ENCODE data around the gene LRRC1.

LRRC1 gene

DNA sequence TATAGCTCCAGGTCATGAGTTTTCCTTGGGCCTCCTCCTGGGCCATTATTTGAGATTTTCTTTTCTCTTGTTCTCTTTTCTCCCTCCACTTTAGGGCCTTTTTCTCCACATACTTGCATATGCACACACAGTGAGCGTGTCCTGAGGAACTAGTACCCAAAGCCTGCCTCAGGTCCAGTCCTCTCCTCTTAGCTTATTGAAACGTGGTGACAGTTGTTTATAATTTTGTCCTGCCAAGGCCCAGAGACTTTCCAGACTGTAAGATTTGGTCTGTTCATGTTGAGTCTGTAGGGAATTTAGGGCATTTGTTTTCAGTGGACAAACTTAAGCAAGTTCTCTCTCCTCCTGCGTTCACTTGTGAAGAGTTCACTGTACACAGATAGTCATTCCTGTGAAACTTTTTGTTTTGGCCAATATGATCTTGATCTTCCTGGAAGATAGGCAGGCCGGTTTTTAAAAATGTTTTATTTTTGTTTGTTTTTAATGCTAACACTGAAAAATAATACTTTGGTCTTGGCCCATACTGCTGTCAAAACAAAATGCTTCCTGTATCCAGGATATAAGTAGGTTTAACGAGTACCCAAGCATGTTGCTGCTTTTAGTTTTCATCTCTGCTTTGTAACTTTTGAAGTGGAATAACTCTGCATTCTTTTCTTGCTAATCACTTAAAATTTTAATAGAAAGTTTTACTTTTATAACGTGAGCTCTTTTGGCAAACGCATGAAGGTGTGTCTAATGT, 20.7 kb downstream of the LRRC1 start:
- DNase-seq (ENCODE audit: low read depth in 2 of 2) = no peak

DNA sequence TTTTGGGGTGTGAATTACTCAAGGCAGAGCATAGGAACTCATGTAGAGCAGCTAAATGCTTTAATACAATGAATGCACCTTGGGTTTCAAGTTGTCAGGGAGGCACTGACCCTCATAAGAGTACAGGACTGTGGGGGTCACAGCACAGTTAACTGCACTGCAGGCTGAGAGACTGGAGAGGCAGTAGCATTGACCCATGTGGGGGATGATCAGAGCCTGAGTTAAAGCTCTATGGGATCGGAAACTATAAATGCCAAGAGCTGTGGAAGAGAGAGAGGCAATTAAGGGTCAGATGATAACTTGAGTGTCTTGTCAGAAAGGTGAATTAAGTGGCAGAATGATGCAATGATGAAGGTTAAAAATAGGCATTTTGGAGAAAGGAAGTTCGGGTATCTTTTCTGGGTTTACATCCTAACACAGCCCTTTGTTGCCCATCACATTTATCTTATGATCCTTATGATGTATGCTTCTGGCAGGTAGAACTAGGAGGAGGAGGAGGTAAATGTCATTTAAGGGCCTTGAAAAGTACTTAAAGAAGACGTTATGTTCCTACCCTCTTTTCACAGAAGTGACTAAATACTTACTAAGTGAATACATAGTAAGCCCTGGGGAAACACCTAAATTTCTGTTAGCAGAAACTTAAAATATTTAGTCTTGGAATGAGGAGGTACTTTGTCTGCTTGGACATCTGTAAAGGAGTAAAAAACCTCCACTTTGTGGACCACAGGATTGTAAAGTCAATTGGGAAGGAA, 24.2 kb downstream of the LRRC1 start:
- no peak for DNase-seq (ENCODE audit: low read depth in 2 of 2)

DNA sequence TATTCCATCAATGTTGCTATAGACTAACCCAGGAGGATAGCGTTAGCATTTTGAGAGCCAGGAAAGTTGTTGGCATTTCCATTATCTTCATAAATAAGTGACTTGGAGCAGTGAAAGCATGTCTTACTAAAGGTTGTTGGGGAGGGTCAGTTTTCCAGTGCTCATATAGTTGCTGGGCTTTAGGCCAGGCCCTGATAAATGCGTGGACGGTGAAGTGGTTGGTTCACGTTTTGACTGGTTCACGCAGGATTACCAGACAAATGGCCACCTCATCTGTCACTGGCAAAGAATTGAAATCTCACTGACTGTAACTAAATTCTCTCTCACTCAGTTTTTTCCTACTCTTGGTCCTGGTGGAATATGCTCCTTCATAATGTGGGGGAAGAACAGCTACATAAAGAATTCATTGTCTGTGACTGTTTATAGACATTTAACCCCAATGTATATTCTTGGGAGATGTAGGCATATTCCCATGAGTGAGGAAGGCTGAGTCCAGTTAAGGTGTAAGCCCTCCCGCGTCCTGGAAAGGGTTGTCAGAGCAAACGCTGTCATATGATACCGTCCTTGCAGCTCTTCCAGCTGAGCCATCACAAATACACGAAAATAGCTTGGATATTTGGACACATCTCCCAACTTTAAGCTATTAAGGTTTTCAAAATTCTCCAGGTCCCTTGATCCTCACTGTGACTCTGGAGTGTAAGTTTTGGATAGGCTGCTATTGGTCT, 27.8 kb downstream of the LRRC1 start:
- no peak for DNase-seq (ENCODE audit: low read depth in 2 of 2)

DNA sequence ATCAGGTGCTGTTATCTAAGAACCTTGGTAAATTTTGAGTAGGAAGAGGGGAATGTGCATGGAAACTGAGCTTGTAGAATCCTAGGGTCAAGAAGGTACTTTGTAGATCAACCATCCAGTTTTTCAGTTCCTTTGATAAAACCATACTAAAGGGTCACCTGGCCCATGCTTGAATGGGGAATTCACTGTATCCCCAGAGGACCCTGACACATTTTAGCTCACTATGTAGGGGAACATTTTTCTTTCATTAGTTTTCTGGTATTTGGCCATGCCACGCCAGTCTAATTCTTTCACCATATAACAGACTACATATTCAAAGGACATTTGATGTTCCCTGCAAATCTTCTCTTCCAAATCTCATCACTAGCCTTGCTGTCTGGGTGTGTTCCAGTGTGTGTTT, 29.9 kb downstream of the LRRC1 start:
- DNase-seq (ENCODE audit: low read depth in 2 of 2) = no peak

DNA sequence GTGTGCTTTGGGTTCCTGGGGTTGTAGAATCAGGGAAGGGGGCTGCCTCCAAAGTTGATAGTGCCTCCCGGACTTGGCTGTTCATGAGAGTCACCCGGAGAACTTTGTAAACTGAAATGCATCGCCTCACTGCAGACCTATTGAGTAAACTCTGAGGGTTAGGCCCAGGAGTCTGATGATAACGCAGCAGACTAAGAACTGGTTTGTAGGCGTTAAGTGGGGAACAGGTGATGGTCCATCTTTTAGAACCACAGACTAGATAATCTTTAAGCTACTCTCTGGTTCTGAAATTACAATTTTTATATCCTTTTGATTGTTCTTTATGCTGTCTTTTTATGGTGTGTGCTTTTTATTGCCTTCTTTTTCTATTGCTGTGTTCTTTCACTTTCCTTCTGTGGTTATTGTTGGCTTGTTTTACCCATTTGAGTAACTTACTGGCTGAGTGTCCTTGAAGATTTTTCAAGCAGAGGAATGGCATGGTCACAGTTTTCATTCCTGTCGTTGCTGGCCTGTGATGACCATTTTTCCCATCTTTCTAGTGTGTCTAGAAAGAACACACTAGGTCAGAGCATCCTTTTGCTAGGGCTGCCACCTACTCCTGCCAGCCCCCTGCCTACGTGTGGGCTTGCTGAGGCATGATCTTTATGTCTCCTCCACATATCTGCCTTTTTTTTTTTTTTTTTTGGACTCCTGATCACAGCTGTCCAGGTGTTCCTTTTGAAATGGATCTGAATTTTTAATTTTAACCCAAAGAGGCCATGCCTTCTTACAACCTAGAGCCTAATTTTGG, 30.9 kb downstream of the LRRC1 start:
- no peak for DNase-seq (ENCODE audit: low read depth in 2 of 2)

DNA sequence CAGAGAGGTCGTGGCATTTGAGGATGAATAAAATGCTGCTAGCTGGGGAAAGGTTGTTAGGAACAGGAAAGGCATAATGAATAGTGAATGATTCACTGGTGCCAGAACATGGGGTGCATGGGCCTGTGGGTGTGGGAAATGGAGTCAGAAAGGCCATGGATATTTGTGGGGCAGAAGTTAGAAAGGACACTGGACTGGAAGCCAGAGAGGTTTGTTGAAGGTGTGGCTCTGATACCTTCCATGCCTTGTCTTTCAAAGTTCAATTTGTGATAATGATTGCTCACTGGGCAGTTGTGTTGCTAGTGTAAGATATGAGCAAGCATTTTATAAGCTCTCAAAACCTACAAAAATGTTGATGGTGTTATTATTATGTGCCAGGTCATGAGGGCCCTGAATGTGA, 32.7 kb downstream of the LRRC1 start:
- DNase-seq (ENCODE audit: low read depth in 2 of 2) = no peak

DNA sequence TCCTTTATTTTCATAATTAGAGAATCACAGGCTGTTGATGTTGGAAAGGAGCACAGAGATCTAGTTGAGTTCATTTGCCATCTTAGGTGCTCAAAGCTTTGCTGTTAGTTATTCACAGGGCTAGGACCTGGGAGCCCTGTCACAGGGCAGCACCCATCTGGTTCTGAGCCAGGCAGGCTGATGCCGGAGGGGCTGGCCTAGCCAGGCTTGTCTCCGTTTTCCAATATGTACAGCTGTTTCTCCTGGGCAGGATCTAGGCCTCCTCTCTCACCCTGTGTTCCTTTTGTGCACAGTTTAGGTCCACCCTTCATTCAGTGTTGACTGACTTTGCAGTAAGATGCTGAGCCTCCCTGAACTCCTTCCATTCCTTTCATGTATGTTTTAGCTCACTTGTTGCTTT, 33.4 kb downstream of the LRRC1 start:
- no peak for DNase-seq (ENCODE audit: low read depth in 2 of 2)

DNA sequence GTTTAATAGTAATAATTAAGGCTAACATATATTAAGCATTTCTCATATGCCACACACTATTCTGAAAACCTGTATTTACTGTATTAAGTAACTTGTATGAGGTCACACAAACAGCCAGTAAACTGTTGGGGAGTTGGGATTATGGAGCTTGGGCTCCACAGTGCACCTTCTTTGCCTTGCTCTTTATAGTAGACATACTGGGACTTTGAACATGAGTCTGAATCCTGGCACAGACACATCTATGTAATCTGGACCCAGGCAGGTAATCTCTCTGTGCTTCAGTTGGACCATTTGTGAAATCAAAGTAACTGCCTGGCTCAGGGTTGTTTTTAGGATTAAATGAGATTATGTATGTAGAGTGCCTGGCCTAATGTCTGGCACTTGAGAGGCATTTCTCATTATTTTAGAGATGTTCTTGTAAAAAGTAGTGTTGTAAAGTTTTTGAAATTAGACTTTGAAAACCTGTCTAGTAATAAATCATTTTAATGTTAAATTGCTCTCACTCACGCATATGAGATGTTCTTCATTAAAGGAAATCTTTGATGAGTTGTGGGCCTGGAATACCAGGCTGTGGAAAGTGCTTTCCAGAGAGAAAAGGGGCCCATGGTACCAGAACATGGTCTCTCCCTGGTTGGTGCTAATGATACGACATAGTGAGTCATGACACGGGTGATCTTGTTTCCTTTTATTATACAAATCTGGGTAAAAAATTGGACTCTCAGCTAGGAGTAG, 34.3 kb downstream of the LRRC1 start:
- no peak for DNase-seq (ENCODE audit: low read depth in 2 of 2)

DNA sequence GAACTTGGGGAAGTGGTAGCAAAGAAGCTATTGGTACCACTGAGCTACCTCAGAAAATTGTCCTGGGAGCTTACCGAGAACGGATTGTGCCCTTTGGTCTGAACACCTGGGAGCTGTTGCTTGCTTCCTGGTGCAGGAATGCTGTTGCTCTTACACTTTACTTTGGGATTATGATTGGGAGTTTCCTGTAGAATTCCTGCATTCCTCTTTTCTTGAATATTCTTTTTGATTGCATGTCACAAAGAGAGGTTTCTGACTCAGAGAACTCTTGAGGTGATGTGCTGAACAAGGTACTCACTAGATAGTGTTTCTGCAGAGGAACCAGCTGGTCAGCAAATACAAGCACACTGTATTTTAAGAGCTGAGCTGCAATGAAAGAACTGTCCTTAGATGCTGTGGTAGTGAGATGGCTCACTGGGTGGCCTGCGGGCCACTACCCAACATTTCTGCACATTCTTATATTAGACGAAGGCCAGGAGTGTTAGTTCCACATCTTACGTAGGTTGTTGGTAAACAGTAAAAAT, 35.0 kb downstream of the LRRC1 start:
- DNase-seq (ENCODE audit: low read depth in 2 of 2) = no peak

DNA sequence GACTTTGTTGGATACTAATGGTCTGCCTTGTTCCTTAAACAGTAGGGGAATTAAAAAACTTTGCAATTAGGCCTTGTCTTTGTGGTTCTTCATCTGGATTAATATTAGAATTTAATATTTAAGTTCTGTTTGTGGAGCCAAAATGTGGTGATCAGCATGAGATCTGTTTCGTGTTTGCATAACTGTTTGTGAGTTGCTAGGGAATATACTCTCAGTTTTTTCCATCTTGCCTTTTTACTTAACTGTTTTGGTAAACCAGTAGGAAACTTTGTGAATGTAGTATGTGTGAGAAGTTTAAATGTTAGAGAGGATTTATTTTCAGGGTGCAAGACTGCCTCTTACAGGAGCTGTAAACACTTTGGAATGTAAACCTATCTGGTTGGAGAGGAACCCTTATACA, 35.6 kb downstream of the LRRC1 start:
- no peak for DNase-seq (ENCODE audit: low read depth in 2 of 2)

DNA sequence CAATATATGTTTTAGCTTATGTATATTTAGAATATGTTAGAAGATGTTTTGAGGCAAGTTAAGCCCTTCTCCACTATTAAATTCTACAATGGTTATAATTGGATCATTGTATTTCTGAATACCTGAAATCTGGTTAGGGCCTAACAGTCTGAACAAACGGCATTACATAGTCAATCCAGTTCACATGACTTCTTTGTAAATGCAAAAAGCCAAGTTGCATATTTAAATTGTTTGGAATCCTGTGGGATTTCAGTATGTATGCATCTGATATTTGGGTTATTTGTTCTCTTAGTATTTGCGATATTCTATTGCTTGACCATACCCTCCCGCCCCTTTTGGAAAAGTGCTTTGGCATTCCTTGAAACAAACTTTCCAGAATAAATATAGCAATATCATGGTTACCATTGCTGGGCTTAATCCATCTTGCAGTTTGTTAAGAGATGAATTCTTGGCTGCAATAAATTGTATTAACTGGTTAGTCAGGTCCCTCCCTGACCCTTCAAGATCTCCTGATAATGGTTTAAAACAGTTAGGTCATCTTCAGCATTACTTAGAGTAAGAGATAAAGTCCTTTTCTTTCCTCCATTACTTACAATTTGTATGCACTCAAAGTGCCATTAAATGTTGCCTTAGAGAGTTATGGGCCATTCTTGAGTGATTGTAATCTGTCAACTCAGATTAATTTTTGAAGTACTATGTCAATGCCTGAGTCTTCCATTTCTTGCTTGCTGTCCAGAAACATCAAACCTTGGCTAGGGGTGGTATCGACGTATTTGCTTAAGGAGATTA, 36.5 kb downstream of the LRRC1 start:
- no peak for DNase-seq (ENCODE audit: low read depth in 2 of 2)

DNA sequence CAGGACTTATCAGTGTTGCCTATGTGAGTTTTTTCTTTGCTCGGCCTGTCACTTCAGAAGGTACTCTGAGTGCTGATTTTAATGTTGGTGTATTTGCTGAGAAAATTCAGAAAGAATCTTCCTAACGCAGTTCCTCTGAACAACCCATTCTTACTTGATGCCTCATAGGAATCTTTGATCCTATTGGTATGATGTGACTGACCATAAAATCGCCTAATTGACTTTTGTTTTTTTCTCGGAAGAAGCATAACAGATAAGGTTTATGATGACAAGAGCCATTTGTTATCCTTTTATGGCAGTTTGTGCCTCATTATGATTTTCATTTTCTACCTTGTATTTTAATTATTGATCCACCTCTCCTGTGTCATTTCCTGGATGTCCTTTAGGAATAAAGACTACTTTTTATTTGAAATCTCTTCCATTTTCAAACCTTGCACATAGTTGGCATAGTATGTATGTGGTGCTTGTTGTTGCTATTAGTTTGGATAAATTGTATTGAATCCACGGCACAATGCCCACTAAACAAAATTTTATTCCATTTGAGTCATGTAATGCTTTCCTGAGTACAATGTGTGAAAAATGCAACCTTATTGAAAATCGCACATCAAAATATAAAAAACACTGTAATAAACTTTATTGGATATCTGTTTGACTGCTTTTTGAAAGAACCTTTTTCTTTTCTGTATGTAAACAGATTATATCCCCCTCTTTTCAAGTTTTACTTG, 37.3 kb downstream of the LRRC1 start:
- no peak for DNase-seq (ENCODE audit: low read depth in 2 of 2)

DNA sequence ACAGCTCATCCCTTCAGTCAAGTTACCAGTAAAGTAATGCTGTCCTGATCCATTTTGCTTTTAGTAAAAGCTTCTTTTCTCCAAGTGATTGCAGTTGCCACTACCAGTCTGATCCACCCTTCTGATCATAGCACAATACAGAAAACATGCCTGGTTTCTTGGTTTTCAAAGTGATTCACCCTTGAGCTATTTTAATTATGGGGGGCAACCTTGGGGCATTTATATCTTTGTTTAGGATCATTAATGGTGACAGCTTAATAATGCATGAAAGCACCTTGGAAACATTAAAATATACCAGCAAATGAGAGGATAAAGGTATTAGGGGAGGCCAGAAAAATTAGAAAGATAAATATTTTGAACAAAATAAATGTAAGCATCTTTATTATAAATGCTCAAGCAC, 38.4 kb downstream of the LRRC1 start:
- DNase-seq (ENCODE audit: low read depth in 2 of 2) = no peak

DNA sequence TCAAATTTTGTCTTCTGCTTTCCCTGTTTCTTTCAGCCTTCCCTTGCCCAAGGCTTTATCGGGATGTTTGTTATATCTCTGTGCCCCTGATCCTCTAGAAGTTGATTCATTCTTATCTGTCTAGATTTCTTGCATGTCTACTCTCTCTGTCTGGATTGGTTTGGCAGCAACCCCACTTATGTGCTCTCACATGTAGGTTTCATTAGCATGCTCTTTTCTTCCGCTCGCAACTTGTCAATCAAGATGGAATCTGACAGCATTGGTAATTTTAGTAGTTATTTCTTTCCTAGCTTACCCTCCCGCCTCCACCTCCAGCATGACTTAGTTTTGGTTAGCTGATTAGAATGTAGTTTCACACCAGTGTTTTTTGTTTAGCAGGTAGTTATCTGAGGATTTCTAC, 39.3 kb downstream of the LRRC1 start:
- no peak for DNase-seq (ENCODE audit: low read depth in 2 of 2)

DNA sequence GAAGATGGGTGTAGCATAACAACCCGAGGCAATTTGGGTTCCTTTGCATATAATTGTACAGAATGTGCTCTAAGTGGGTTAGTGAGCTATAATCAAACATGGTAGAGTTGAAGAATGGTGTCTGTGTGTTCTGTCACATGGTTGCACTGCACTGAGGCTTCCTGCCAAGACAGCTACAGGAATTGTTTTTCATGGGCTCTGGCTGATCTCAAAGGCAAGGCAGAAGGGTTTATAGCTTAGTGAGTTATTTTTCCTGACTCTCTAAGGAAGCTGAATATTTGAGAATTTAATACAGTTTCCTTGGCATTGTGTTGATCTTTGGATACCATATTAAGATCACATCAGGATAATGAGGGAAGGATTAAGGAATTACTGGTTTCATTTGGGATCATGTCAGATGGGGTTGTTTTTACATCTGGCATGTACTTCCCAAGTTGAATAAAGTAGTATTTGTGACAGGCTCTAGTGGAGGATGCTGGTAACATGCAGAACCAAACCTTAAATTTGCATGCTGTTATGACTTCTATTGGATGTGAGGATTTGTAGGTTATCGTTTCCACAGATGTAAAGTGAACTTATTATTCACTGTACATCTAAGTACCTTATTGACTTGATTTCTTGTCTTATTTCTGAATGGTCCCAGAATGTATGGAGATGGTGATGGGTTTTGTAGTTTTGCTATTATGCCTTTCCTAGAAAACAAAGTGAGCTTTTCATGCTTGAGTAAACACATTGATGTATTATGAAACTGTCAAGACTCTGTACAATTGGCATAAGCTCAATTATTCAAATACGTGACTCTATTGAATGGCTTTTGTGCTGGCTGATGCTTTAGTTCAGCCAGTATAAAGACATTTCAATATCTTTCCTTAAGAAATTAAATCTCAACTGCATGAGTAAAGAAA, 43.3 kb downstream of the LRRC1 start:
- DNase-seq (ENCODE audit: low read depth in 2 of 2) = no peak

DNA sequence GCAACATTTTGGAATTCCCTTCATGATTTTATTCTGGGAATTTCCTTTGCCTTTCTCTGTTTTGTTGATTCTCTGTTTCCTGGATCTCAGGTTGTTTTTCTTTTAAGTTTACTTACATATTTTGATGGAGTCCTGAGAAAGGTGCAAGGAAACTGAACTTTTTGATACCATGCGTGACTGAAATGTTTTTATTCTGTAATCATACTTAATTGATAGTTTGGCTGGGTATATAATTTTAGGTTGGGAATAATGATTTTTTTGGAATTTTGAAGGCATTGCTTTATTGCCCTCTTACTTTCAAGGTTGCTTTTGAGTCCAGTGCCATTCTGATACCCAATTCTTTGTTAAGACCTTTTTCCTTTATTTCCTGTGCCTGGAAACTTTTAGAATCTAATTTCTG, 45.2 kb downstream of the LRRC1 start:
- DNase-seq (ENCODE audit: low read depth in 2 of 2) = no peak

DNA sequence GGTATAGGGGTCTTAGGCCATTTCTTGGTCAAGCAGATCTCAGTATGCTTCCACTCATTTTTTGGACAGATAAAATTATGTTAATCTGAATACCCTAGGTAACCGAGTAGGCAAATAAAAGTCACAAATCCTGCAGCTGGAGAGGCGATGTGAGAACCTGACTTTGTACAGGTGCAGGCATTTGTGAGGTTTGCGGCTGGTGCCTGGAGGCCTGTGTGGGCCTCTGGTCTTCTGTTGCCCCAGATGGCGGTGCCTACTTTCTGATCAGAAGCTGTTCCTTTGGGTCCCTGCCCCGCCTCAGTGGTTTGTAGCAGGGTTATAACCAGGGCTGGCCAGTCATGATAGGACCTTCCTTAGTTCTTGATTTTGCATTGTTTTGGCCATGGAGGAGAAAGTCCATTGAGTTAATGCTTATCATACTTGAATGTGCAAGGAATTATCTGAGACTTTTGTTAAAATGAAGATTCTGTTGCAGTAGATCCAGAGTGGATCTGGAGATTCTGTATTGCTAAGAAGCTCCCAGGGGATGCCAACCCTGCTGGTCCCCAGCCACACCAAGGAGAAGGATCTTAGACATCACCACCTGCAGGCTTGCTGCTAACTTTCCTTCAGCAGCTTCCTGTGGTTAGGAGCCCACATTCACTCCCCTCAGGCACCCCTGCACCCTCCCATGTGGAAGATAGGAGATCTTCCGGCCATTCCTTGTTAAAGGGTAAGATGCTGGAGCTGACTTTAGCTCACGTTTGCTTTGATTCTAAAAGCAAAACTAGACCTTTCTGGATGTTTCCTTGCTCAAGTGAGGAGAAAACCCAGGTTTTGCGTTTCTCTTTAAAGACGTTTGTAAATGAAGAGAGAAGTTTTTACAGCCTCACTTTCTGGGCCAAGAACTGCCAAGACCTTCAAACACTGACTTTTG, 50.7 kb downstream of the LRRC1 start:
- no peak for DNase-seq (ENCODE audit: low read depth in 2 of 2)
